Measurements from ENCODE around the gene SLC2A3.

- no peak for TF ChIP-seq POLR2AphosphoS5 (IDR thresholded peaks at IDR 0.05)
- no peak for TF ChIP-seq CTCF (IDR thresholded peaks at IDR 0.05)
- TF ChIP-seq POLR2A (IDR thresholded peaks at IDR 0.05) = no peak
Observed at GRCh38 chr12:7937833-7938506, 2.0 kb upstream of the SLC2A3 start.
